CMK (cell line): Measurements from ENCODE around the gene PRDM4.
A peak's percentile ranks its signal among the peaks of the same experiment; 100 is the strongest.
"Not testable (repeated sequence)": the region's sequence is repeated elsewhere in the genome, so short reads cannot be mapped to it uniquely, and the experiment has no call there.

Experiments
- DNase-seq: peaks from one replicate; pipeline ENCODE4 v3.0.0-alpha.2; 2010; ENCODE audit warnings: low read depth

The PRDM4 gene

GRCh38 chr12:107774349-107775029, 13.6 kb upstream of the PRDM4 start, which contains the start of gene ASCL4:
ASCL4 (plus strand) TSS chr12:107774704; CDS start chr12:107775219, 515 bp downstream.
- no peak for DNase-seq

DNA sequence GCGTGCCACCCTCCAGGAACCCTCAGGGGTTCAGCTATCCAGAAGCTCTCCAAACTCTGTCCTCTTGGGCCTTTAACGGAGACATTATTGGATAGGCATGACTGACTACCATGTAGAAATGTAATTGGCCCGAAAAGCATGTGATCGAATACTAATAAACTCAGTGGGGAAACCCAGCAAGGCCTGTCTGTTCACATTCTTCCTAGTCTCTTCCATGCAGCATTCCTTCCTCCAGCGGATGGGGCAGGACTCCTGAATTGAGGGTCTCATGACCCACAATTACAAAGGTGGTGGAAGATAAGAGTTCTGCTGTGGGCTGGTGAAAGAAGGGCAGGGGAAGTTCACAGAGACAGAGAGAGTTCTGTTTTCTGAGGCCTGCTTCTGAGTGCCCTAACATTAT, 6.5 kb upstream of the PRDM4 start:
- no peak for DNase-seq

GRCh38 chr12:107765316-107765715, 4.4 kb upstream of the PRDM4 start:
- DNase-seq, result no peak

DNA sequence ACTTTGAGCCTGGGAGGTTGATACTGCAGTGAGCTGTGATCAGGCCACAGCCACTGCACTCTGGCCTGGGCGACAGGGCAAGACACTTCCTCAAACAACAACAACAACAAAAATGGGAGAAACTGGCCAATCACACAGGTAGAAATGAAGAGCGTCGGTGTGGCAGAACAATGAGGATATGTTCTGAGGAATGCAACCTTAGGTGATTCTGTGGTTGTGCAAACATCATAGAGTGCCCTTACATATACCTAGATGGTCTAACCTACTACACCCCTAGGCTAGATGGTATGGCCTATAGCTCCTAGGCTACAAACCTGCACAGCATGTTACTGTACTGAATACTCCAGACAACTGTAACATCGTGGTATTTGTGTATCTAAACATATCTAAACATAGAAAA, 3.7 kb upstream of the PRDM4 start:
- DNase-seq, result no peak

GRCh38 chr12:107762874-107763273, 1.9 kb upstream of the PRDM4 start:
- no peak for DNase-seq

DNA sequence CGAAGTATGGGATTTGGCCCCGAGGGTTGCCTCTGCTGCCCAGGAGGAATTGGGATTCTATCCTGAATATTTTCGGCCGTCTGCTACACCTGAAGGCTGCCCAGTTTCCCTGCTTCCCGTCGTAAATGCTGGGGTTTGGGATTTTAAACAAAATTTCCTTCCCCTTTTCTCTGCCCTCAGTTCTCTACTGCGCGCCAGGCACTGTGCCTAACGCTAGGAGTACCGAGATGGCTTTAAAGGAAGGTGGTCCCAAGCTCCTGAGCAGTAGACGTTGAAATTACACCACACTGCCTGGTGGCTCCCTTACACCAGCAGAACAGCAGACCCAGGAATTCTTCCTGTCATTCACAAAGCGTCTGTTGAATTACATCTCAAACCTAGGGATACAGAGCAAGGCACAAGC, 566 bp upstream of the PRDM4 start:
- DNase-seq, result no peak

DNA sequence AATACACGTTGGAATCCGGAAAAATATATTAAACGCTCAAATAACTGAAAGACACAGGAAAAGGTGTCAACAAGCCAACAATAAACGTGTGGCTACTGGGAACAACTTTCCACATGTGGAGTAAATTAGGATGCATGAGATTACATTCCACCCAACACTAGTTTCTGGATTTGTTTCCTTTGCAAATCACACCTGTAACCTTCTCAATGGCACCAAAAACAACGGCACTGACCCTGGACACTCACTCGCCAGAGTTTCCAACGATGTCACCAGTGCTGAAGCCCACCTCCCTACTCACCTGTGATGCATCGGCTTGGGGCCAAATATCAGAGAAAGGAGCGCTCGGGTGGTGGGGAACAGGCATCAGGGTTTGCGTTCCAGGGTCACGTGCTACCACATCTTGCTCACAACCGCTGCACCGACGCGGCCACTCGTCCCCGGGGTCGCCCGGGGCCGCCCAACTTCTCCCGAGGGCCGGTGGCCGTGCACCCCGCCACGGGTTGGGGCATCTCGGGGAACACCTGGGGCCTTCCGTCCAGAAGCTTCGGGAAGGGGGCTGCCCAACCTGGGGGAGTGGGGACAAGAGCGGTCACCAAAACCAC, 629 bp downstream of the PRDM4 start:
- DNase-seq, result peak; percentile 9

GRCh38 chr12:107759410-107759809, 1.5 kb downstream of the PRDM4 start:
- no peak for DNase-seq

- DNase-seq, result no peak
These were observed 11.9 kb downstream of the PRDM4 start for GRCh38 chr12:107749083-107749482.

GRCh38 chr12:107748472-107748871, 12.5 kb downstream of the PRDM4 start:
- DNase-seq, result no peak

DNA sequence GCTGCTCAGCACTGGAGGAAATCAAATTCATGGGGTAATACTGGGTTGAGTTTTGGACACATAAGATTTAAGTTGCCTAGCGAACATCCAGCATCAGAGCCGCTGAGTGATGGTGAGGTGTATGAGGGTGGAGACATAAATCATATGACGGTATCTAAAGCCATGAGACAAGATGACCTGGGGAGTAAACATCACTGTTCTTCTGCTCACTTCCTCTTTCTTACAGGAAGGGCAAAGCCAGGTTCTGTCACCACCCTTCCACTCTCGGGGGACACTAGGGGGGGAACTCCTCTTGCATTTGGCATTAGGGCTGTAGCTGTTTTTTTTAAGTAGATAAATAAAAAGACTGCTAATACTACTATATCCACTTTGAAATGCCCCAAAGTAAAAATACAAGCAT, 24.0 kb downstream of the PRDM4 start:
- peak; percentile 12 for DNase-seq

- DNase-seq, result no peak
These were observed 25.2 kb downstream of the PRDM4 start for GRCh38 chr12:107735763-107736162.

- DNase-seq, result no peak
These were observed 26.8 kb downstream of the PRDM4 start for GRCh38 chr12:107734139-107734538.

GRCh38 chr12:107732365-107732764, 28.6 kb downstream of the PRDM4 start:
- DNase-seq, result peak; percentile 32

GRCh38 chr12:107731366-107731765, 29.6 kb downstream of the PRDM4 start:
- no peak for DNase-seq

- no peak for DNase-seq
These were observed 30.2 kb downstream of the PRDM4 start for GRCh38 chr12:107730618-107731341.

- DNase-seq, result not testable (repeated sequence)
These were observed 33.2 kb downstream of the PRDM4 start for GRCh38 chr12:107727742-107728141.

- DNase-seq, result not testable (repeated sequence)
These were observed 33.6 kb downstream of the PRDM4 start for GRCh38 chr12:107727327-107727726.

- DNase-seq, result no peak
These were observed 42.3 kb downstream of the PRDM4 start for GRCh38 chr12:107718606-107719005.

DNA sequence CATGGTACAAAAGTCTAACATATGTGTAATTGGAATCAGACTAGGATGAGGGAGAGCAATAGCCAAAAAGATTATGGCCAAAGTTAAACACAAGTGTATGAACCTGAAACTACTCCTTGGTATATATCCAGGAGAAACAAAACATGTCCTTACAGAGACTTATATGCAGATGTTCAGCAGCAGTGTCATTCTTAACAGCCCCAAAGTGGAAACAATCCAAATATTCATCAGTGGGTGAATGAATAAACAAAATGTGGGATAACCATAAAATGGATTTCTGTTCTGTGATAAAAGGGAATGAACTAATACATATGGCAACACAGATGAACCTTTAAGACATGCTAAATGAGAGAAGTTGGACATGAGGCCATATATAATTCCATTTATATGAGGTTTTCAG, 45.2 kb downstream of the PRDM4 start:
- no peak for DNase-seq

GRCh38 chr12:107705522-107705921, 55.4 kb downstream of the PRDM4 start:
- DNase-seq, result not testable (repeated sequence)

GRCh38 chr12:107704041-107704440, 56.9 kb downstream of the PRDM4 start:
- no peak for DNase-seq

DNA sequence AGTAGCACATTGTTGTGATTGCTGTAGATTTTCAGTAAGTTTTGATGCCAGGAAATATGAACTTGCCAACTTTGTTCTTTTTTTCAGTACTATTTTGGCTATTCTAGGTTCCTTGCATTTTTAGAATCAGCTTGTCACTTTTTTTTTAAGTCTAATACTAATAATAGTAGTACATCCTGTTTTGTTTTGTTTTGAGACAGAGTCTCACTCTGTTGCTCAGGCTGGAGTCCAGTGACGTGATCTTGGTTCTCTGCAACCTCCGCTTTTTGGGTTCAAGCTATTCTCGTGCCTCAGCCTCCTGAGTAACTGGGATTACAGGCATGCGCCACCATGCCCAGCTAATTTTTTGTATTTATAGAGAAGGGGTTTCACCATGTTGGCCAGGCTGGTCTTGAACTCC, 58.8 kb downstream of the PRDM4 start:
- DNase-seq, result no peak
